Esophagus squamous epithelium (tissue), 4 donors: Measurements from ENCODE around the gene CNBD2.

Experiments
- CTCF ChIP-seq, 6 experiments: fragments of 450-650 bp in 4 of 6; fragments of 200-600 bp in 2 of 6; sonication (generic) in 2 of 6; IDR thresholded peaks; one replicate each; pipeline ENCODE4 v1.5.1; 2016 to 2019; ENCODE audit warnings: antibody characterized with exemption in 6 of 6, mild to moderate bottlenecking in 4 of 6, moderate library complexity in 4 of 6
- POLR2A ChIP-seq, 4 donors: fragments of 450-650 bp; IDR thresholded peaks; one replicate each; pipeline ENCODE4 v1.6.1; 2017; ENCODE audit warnings: antibody characterized with exemption in 4 of 4, mild to moderate bottlenecking in 4 of 4, moderate library complexity in 3 of 4

DNA sequence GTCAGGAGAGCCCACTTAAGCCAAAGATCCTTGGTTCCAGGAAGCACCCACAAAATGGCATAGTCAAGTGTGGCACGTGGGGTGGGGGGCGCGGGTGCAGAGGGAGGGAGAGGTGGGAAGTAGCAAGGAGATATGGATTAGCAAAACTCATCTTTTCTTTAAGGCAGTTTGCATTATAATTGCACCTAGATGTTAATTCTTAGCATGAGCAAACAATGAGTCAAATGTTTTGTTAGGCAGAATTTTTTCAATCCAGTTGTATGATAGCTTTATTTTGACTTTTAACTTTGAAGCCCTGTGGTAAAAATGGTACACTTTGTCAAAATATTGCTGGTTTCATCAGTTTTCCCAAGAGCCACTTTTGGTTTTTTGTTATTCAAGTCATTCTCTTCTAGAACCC is 29.1 kb upstream of the CNBD2 start:
- TF ChIP-seq POLR2A (IDR thresholded peaks at IDR 0.05) (no peak), CTCF (IDR thresholded peaks at IDR 0.05) (no peak)
